ENCODE measurements around the gene ABCA1. TPM values are rescaled to one million over a fixed set of nuclear protein-coding genes. Genes with fewer than 3 reads are reported as not detected.
A peak's percentile ranks its signal among the peaks of the same experiment; 100 is the strongest.

ABCA1 gene
- total and polyA plus RNA-seq, 2 of the 13 experiments (the other 11 are each of a cell fraction or from before 2014, with no cell fraction given): 26.8 to 63.8 TPM

- TF ChIP-seq ZNF407 (CRISPR knock-in tag; IDR thresholded peaks at IDR 0.05; ENCODE audit: not compliant biosample characterization): no peak
- no peak for TF ChIP-seq ZNF720 (CRISPR knock-in tag; IDR thresholded peaks at IDR 0.05)
- TF ChIP-seq PREB (CRISPR knock-in tag; IDR thresholded peaks at IDR 0.05): no peak
- peak; percentile 60 for TF ChIP-seq POLR2G (IDR thresholded peaks at IDR 0.05; ENCODE audit: low read depth, low read length)
- TF ChIP-seq SNAPC5 (CRISPR knock-in tag; IDR thresholded peaks at IDR 0.05; ENCODE audit: borderline replicate concordance): no peak; the same call in 1 of the 2 replicates
- no peak for TF ChIP-seq ZNF616 (CRISPR knock-in tag; IDR thresholded peaks at IDR 0.05; ENCODE audit: low read depth)
- TF ChIP-seq ZMYM3 (CRISPR knock-in tag; IDR thresholded peaks at IDR 0.05): peak; percentile 57; the same call in 1 of the 2 replicates
- TF ChIP-seq REXO4 (CRISPR knock-in tag; IDR thresholded peaks at IDR 0.05; ENCODE audit: borderline replicate concordance): no peak
- peak; percentile 28; the same call in 1 of the 2 replicates for TF ChIP-seq GABPB1 (CRISPR knock-in tag; IDR thresholded peaks at IDR 0.05)
- TF ChIP-seq CBFB (CRISPR knock-in tag; IDR thresholded peaks at IDR 0.05): peak; percentile 72; the same call in 1 of the 2 replicates
- TF ChIP-seq RBM22 (optimal IDR thresholded peaks at IDR 0.05; ENCODE audit: low read length): peak; percentile 50
- peak; percentile 95 for TF ChIP-seq NCOR1 (IDR thresholded peaks at IDR 0.05; ENCODE audit: borderline replicate concordance, low read length)
- no peak for TF ChIP-seq ZBTB4 (CRISPR knock-in tag; IDR thresholded peaks at IDR 0.05; ENCODE audit: borderline replicate concordance)
Measured at GRCh38 chr9:104885818-104886709, 41.9 kb downstream of the ABCA1 start (continued).
